ENCODE results near the gene CDK3. TPM values are rescaled to one million over a fixed set of nuclear protein-coding genes. Genes with fewer than 3 reads are reported as not detected.

Gene CDK3
- total RNA-seq, 1 experiment from 2014 or later, result 7.1 TPM

- Histone ChIP-seq H2AFZ (ENCODE audit: low read depth, low read length, poor library complexity, severe bottlenecking) (no peak overlapping the region), H3K9ac (ENCODE audit: low read length) (no peak overlapping the region), H3K79me2 (ENCODE audit: insufficient read depth, low read length) (no peaks in the 10 kb centered on the region), H3K9me2 (ENCODE audit: insufficient read depth) (no peaks in the 10 kb centered on the region), H3K27ac (ENCODE audit: low read depth, low read length) (no peak overlapping the region), H3K27me3 (ENCODE audit: insufficient read depth, low read length) (no peaks in the 10 kb centered on the region), H3K9me3 (ENCODE audit: control insufficient read depth in 1 of 2, insufficient read depth in 1 of 2, low read depth in 1 of 2, low read length in 2 of 2) (no peaks in the 10 kb centered on the region), H3K4me1 (ENCODE audit: control insufficient read depth in 1 of 2, insufficient read depth in 2 of 2, low read length in 2 of 2) (peaks cover 41 to 42% of the 10 kb centered on the region in 2 experiments), H3K36me3 (ENCODE audit: control insufficient read depth in 1 of 2, insufficient read depth in 2 of 2, low read length in 2 of 2) (no peaks in the 10 kb centered on the region), H3K4me3 (replicated peaks in 1 of 2; ENCODE audit: low read depth in 1 of 2, low read length in 2 of 2) (no peak overlapping the region), H3K4me2 (ENCODE audit: low read length) (no peak overlapping the region), H4K20me1 (ENCODE audit: insufficient read depth) (no peaks in the 10 kb centered on the region)
- DNase-seq (ENCODE audit: low read depth, low spot score) (no peak), ATAC-seq (no peak)
- BruUV-seq (replicated peaks), result no TSS peak
- intact Hi-C loops (cut with micrococcal nuclease), result no loop called here
- RAD21 ChIA-PET (ENCODE audit: low non-redundant PET in 1 of 2, low total read pairs in 2 of 2, uncharacterized antibody in 2 of 2, unreplicated experiment in 2 of 2), result interaction anchor here in 1 of 2 experiments (0.6 kb wide), 1 partner anchor 319 kb away, joined by 7 read pairs; no protein-coding TSS in a partner anchor
- CTCF ChIA-PET, result interaction anchor here (0.5 to 1.2 kb wide), 3 partner anchors 19 to 247 kb away, joined by 3 read pairs; no protein-coding TSS in a partner anchor
- POLR2A ChIA-PET, result interaction anchor here (0.9 kb wide), 1 partner anchor 27 kb away, joined by 6 read pairs; no protein-coding TSS in a partner anchor
- TF ChIP-seq MAX (IDR thresholded peaks at IDR 0.05) (no peak), POLR2AphosphoS5 (IDR thresholded peaks at IDR 0.05; ENCODE audit: low read depth, low read length) (no peak), SRF (IDR thresholded peaks at IDR 0.05; ENCODE audit: low read depth) (no peak), RAD21 (IDR thresholded peaks at IDR 0.05; ENCODE audit: low read depth) (no peak), YY1 (IDR thresholded peaks at IDR 0.05; ENCODE audit: extremely low read depth, insufficient replicate concordance, low read depth, low read length) (no peak), JUND (IDR thresholded peaks at IDR 0.05) (no peak), ELF1 (IDR thresholded peaks at IDR 0.05; ENCODE audit: borderline replicate concordance, low read depth) (no peak), EGR1 (IDR thresholded peaks at IDR 0.05; ENCODE audit: low read depth) (no peak), POLR2A (IDR thresholded peaks at IDR 0.05; ENCODE audit: borderline replicate concordance, extremely low read depth, insufficient read depth, insufficient read length) (no peak)
- TF ChIP-seq, protein P1, sequence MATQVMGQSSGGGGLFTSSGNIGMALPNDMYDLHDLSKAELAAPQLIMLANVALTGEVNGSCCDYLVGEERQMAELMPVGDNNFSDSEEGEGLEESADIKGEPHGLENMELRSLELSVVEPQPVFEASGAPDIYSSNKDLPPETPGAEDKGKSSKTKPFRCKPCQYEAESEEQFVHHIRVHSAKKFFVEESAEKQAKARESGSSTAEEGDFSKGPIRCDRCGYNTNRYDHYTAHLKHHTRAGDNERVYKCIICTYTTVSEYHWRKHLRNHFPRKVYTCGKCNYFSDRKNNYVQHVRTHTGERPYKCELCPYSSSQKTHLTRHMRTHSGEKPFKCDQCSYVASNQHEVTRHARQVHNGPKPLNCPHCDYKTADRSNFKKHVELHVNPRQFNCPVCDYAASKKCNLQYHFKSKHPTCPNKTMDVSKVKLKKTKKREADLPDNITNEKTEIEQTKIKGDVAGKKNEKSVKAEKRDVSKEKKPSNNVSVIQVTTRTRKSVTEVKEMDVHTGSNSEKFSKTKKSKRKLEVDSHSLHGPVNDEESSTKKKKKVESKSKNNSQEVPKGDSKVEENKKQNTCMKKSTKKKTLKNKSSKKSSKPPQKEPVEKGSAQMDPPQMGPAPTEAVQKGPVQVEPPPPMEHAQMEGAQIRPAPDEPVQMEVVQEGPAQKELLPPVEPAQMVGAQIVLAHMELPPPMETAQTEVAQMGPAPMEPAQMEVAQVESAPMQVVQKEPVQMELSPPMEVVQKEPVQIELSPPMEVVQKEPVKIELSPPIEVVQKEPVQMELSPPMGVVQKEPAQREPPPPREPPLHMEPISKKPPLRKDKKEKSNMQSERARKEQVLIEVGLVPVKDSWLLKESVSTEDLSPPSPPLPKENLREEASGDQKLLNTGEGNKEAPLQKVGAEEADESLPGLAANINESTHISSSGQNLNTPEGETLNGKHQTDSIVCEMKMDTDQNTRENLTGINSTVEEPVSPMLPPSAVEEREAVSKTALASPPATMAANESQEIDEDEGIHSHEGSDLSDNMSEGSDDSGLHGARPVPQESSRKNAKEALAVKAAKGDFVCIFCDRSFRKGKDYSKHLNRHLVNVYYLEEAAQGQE (IDR thresholded peaks at IDR 0.05; ENCODE audit: low read depth), result no peak
These were observed 32.1 kb downstream of the CDK3 start for GRCh38 chr17:76032780-76033108.
